Activated B cell treated with CpG ODN at 0.5 μM for 24 hours (primary cell): Measurements from ENCODE around the gene ZBTB38. TPM values are rescaled to one million over a fixed set of nuclear protein-coding genes. Genes with fewer than 3 reads are reported as not detected.

ENCODE experiments used
- ATAC-seq: fragments of 200-7000 bp; cut with Tn5 transposase; one replicate; pipeline ENCODE4 v1.10.0; 2021; ENCODE audit warnings: low read depth, mild to moderate bottlenecking, moderate library complexity
- CTCF ChIA-PET: fragments of 350-600 bp; sonication (Branson Sonifier 250); formaldehyde crosslinking; loops from one replicate; lab custom pipeline; 2021; ENCODE audit warnings: antibody characterized with exemption; lab: Charles Lee
- POLR2A ChIA-PET: fragments of 350-600 bp; sonication (Branson Sonifier 250); formaldehyde crosslinking; loops from one replicate; lab custom pipeline; 2021; ENCODE audit warnings: antibody characterized with exemption; lab: Charles Lee
- DNase-seq: peaks from one replicate; pipeline ENCODE4 v3.0.0; 2022
- H3K27ac Mint-ChIP-seq: one replicate; pipeline ENCODE4 v1.8.0; 2020; ENCODE audit warnings: mixed read lengths
- H3K27me3 Mint-ChIP-seq: one replicate; pipeline ENCODE4 v1.8.0; 2021; ENCODE audit warnings: mixed read lengths
- H3K36me3 Mint-ChIP-seq: one replicate; pipeline ENCODE4 v1.8.0; 2021; ENCODE audit warnings: low read depth, mixed read lengths
- H3K4me1 Mint-ChIP-seq: one replicate; pipeline ENCODE4 v1.8.0; 2021; ENCODE audit warnings: mixed read lengths
- H3K4me3 Mint-ChIP-seq: one replicate; pipeline ENCODE4 v1.8.0; 2020; ENCODE audit warnings: mild to moderate bottlenecking, mixed read lengths
- H3K9me3 Mint-ChIP-seq: one replicate; pipeline ENCODE4 v1.8.0; 2020; ENCODE audit warnings: mixed read lengths
- CTCF ChIP-seq: fragments of 200-600 bp; IDR thresholded peaks from one replicate; pipeline ENCODE4 v1.8.0; 2022; ENCODE audit warnings: antibody characterized with exemption, mild to moderate bottlenecking
- intact Hi-C: fragments of 100-400 bp; cut with micrococcal nuclease; formaldehyde crosslinking; loops from one replicate; pipeline ENCODE4 v1.15.1; 2024
- total RNA-seq: library from RNA; stranded (reverse); gene quantifications from 2 replicates; pipeline ENCODE4 v1.2.3, GENCODE V29; 2022

Gene ZBTB38
- total RNA-seq, 1 donor from 2014 or later, result 45.2 TPM

GRCh38 chr3:141335531-141336061 lies 32.7 kb upstream of the ZBTB38 start:
- H3K9me3 Mint-ChIP-seq, result no peaks in the 10 kb centered on the region
- intact Hi-C loops, result loop anchor here (2.0 kb wide), 2 partner anchors 25 to 67 kb away; no protein-coding TSS in a partner anchor
- H3K36me3 Mint-ChIP-seq, result no peaks in the 10 kb centered on the region
- H3K27me3 Mint-ChIP-seq, result peaks cover 3% of the 10 kb centered on the region
- ATAC-seq (no peak), DNase-seq (no peak)
- POLR2A ChIA-PET, result interaction anchor here (0.6 to 2.3 kb wide), 2 partner anchors 20 to 23 kb away, joined by 14 to 19 read pairs; no protein-coding TSS in a partner anchor
- H3K27ac Mint-ChIP-seq, result peak overlapping the region; percentile 50
- no peak for TF ChIP-seq CTCF
- peaks cover 39% of the 10 kb centered on the region for H3K4me1 Mint-ChIP-seq
- CTCF ChIA-PET, result interaction anchor here (1.1 to 2.2 kb wide), 2 partner anchors 24 to 32 kb away, joined by 3 to 9 read pairs; no protein-coding TSS in a partner anchor
- H3K4me3 Mint-ChIP-seq, result no peak overlapping the region

- ChIA-PET CTCF (interaction anchor here (1.2 to 2.2 kb wide), 2 partner anchors 25 to 115 kb away, joined by 3 to 9 read pairs; no protein-coding TSS in a partner anchor), POLR2A (interaction anchor here (0.6 to 2.3 kb wide), 3 partner anchors 25 to 351 kb away, joined by 3 to 19 read pairs (median 4); no protein-coding TSS in a partner anchor)
- no peaks in the 10 kb centered on the region for H3K9me3 Mint-ChIP-seq
- H3K27ac Mint-ChIP-seq, result peak overlapping the region; percentile 73
- peaks cover 26% of the 10 kb centered on the region for H3K4me1 Mint-ChIP-seq
- no peaks in the 10 kb centered on the region for H3K36me3 Mint-ChIP-seq
- H3K27me3 Mint-ChIP-seq, result peaks cover 5% of the 10 kb centered on the region
- DNase-seq, result no peak
- TF ChIP-seq CTCF, result no peak
- peak; percentile 89 for ATAC-seq
- peak overlapping the region; percentile 51 for H3K4me3 Mint-ChIP-seq
- intact Hi-C loops, result loop anchor here (2.0 kb wide), 2 partner anchors 26 to 66 kb away; no protein-coding TSS in a partner anchor
These were observed 31.4 kb upstream of the ZBTB38 start for GRCh38 chr3:141336672-141337522.

GRCh38 chr3:141337523-141337854 lies 30.8 kb upstream of the ZBTB38 start:
- intact Hi-C loops, result loop anchor here (2.0 kb wide), 2 partner anchors 27 to 65 kb away; no protein-coding TSS in a partner anchor
- Mint-ChIP-seq H3K4me1 (peaks cover 20% of the 10 kb centered on the region), H3K36me3 (no peaks in the 10 kb centered on the region), H3K9me3 (no peaks in the 10 kb centered on the region), H3K27ac (peak overlapping the region; percentile 73), H3K4me3 (peak overlapping the region; percentile 51), H3K27me3 (peaks cover 5% of the 10 kb centered on the region)
- ATAC-seq, result no peak
- ChIA-PET POLR2A (interaction anchor here (1.3 to 2.3 kb wide), 2 partner anchors 25 to 65 kb away, joined by 4 to 19 read pairs; no protein-coding TSS in a partner anchor), CTCF (interaction anchor here (1.2 to 2.2 kb wide), 2 partner anchors 26 to 115 kb away, joined by 3 to 9 read pairs; no protein-coding TSS in a partner anchor)
- TF ChIP-seq CTCF, result no peak
- no peak for DNase-seq

GRCh38 chr3:141337991-141338390 lies 30.3 kb upstream of the ZBTB38 start:
- ATAC-seq, result no peak
- H3K36me3 Mint-ChIP-seq, result no peaks in the 10 kb centered on the region
- no peaks in the 10 kb centered on the region for H3K9me3 Mint-ChIP-seq
- TF ChIP-seq CTCF, result no peak
- peaks cover 5% of the 10 kb centered on the region for H3K27me3 Mint-ChIP-seq
- no peak overlapping the region for H3K27ac Mint-ChIP-seq
- intact Hi-C loops, result loop anchor here (2.0 kb wide), 2 partner anchors 27 to 65 kb away; no protein-coding TSS in a partner anchor
- no peak overlapping the region for H3K4me3 Mint-ChIP-seq
- POLR2A ChIA-PET, result interaction anchor here (2.3 kb wide), 1 partner anchor 26 kb away, joined by 19 read pairs; no protein-coding TSS in a partner anchor
- no peak for DNase-seq
- CTCF ChIA-PET, result interaction anchor here (1.2 to 2.2 kb wide), 2 partner anchors 26 to 114 kb away, joined by 3 to 9 read pairs; no protein-coding TSS in a partner anchor
- peaks cover 19% of the 10 kb centered on the region for H3K4me1 Mint-ChIP-seq
